Testis (tissue), 3 donors: Measurements from ENCODE around the gene TBC1D21. TPM values are rescaled to one million over a fixed set of nuclear protein-coding genes. Genes with fewer than 3 reads are reported as not detected.

Experiments used
- DNase-seq: peaks from one replicate; pipeline ENCODE4 v3.0.0-alpha.2; 2019
- H3K27ac ChIP-seq, 2 donors: fragments of 200-600 bp; sonication (generic); one replicate each; pipeline ENCODE4 v1.5.1; 2019
- H3K27me3 ChIP-seq: fragments of 200-600 bp; sonication (generic); one replicate; pipeline ENCODE4 v1.5.1; 2019
- H3K36me3 ChIP-seq: fragments of 200-600 bp; sonication (generic); one replicate; pipeline ENCODE4 v1.5.1; 2017; ENCODE audit warnings: low read depth; ENCODE audit errors: missing control alignments
- H3K4me1 ChIP-seq: fragments of 200-600 bp; sonication (generic); one replicate; pipeline ENCODE4 v1.5.1; 2019
- H3K4me3 ChIP-seq, 2 donors: fragments of 200-600 bp; sonication (generic); one replicate each; pipeline ENCODE4 v1.5.1; 2017 to 2019
- H3K9me3 ChIP-seq: fragments of 200-600 bp; sonication (generic); one replicate; pipeline ENCODE4 v1.5.1; 2017
- CTCF ChIP-seq, 3 experiments: fragments of 450-650 bp in 2 of 3; fragments of 200-600 bp in 1 of 3; sonication (generic) in 1 of 3; IDR thresholded peaks; one replicate each; pipeline ENCODE4 v1.5.1; 2016 to 2019; ENCODE audit warnings: antibody characterized with exemption in 3 of 3, mild to moderate bottlenecking in 2 of 3, moderate library complexity in 1 of 3
- POLR2A ChIP-seq: fragments of 450-650 bp; IDR thresholded peaks from one replicate; pipeline ENCODE4 v1.6.1; 2017; ENCODE audit warnings: antibody characterized with exemption, mild to moderate bottlenecking, moderate library complexity
- WGBS, 2 donors: methylation state at CpG; one replicate each; pipeline ENCODE4 v1.1.5; 2018; 5-methylcytosine and 5-hydroxymethylcytosine counted together
- intact Hi-C: fragments of 100-400 bp; cut with DNase I; formaldehyde crosslinking; loops from one replicate; pipeline ENCODE4 v1.15.1; 2023; ENCODE audit warnings: low total_unique reads
- polyA plus RNA-seq: library from polyadenylated mRNA; stranded (reverse); fragments of 350-450 nt; fragmentation: Illumina TruSeq; extraction: RNeasy Lipid Tissue Mini Kit (QIAGEN cat#74804); gene quantifications from one replicate; pipeline ENCODE4 v1.2.3, GENCODE V29; 2014; ENCODE audit warnings: low read depth, low replicate concordance; ENCODE audit not compliant: insufficient read depth
- total RNA-seq, 2 donors: library from RNA; depleted of rRNA; stranded (reverse); fragments of >200 nt; gene quantifications; one replicate each; pipeline ENCODE4 v1.2.3, GENCODE V29; 2016

The TBC1D21 gene
- total and polyA plus RNA-seq, 3 donors from 2014 or later, result 17.9 to 80.2 (median 47.6) TPM

- H3K4me3 ChIP-seq, result no peak overlapping the region
- DNase-seq, result no peak
- H3K9me3 ChIP-seq, result no peaks in the 10 kb centered on the region
- H3K36me3 ChIP-seq, result no peaks in the 10 kb centered on the region
- H3K27ac ChIP-seq, result no peak overlapping the region
- intact Hi-C loops, result no loop called here
- no peaks in the 10 kb centered on the region for H3K27me3 ChIP-seq
- WGBS, 2 donors, result 60 to 61% methylated on average over 4 of the region's 4 CpGs
- H3K4me1 ChIP-seq, result peaks cover 33% of the 10 kb centered on the region
- no peak for TF ChIP-seq CTCF (IDR thresholded peaks at IDR 0.05)
- no peak for TF ChIP-seq POLR2A
Measured at GRCh38 chr15:73921254-73921925, 48.0 kb downstream of the TBC1D21 start.

GRCh38 chr15:73922186-73923151 lies 49.1 kb downstream of the TBC1D21 start:
- no peak for DNase-seq
- no peak for TF ChIP-seq POLR2A
- no peak for TF ChIP-seq CTCF (IDR thresholded peaks at IDR 0.05)
- H3K9me3 ChIP-seq, result no peaks in the 10 kb centered on the region
- no peaks in the 10 kb centered on the region for H3K36me3 ChIP-seq
- intact Hi-C loops, result no loop called here
- no peaks in the 10 kb centered on the region for H3K27me3 ChIP-seq
- WGBS, 2 donors, result 48 to 53% methylated on average over 10 to 19 of the region's 19 CpGs
- H3K27ac ChIP-seq, result peak overlapping the region; percentile 18 to 42
- H3K4me3 ChIP-seq, result no peak overlapping the region
- peaks cover 36% of the 10 kb centered on the region for H3K4me1 ChIP-seq

- Histone ChIP-seq H3K27ac (peak overlapping the region; percentile 18 to 42), H3K4me3 (no peak overlapping the region), H3K36me3 (no peaks in the 10 kb centered on the region), H3K4me1 (peaks cover 39% of the 10 kb centered on the region), H3K9me3 (no peaks in the 10 kb centered on the region), H3K27me3 (no peaks in the 10 kb centered on the region)
- WGBS, 2 donors, result 63 to 90% methylated on average over 4 to 7 of the region's 7 CpGs
- intact Hi-C loops, result no loop called here
- no peak for TF ChIP-seq CTCF (IDR thresholded peaks at IDR 0.05)
- no peak for TF ChIP-seq POLR2A
- no peak for DNase-seq
Measured at GRCh38 chr15:73923156-73923487, 49.8 kb downstream of the TBC1D21 start.

- intact Hi-C loops, result no loop called here
- DNase-seq, result no peak
- Histone ChIP-seq H3K27ac (peak overlapping the region in 1 of 2 donors; percentile 18), H3K9me3 (no peaks in the 10 kb centered on the region), H3K36me3 (no peaks in the 10 kb centered on the region), H3K4me1 (peaks cover 41% of the 10 kb centered on the region), H3K4me3 (no peak overlapping the region), H3K27me3 (no peaks in the 10 kb centered on the region)
- WGBS, 2 donors, result 68 to 82% methylated on average over 3 to 6 of the region's 6 CpGs
- TF ChIP-seq POLR2A (no peak), CTCF (IDR thresholded peaks at IDR 0.05) (no peak)
Measured at GRCh38 chr15:73923488-73924164, 50.3 kb downstream of the TBC1D21 start.
